Mesothelial cell of epicardium (in vitro differentiated cells): Measurements from ENCODE around the gene DNAAF1. TPM values are rescaled to one million over a fixed set of nuclear protein-coding genes. Genes with fewer than 3 reads are reported as not detected.

Source experiments
- DNase-seq, 2 experiments: peaks; one replicate each; pipeline ENCODE4 v3.0.0; 2021; ENCODE audit warnings: low spot score in 2 of 2; ENCODE audit not compliant: unreplicated experiment in 2 of 2
- H3K27ac Mint-ChIP-seq: 2 replicates; pipeline ENCODE4 v1.8.0; 2021; ENCODE audit warnings: mixed read lengths
- H3K27me3 Mint-ChIP-seq: 2 replicates; pipeline ENCODE4 v1.8.0; 2021; ENCODE audit warnings: low read depth, mixed read lengths
- H3K36me3 Mint-ChIP-seq: 2 replicates; pipeline ENCODE4 v1.8.0; 2021; ENCODE audit warnings: mixed read lengths
- H3K4me1 Mint-ChIP-seq: 2 replicates; pipeline ENCODE4 v1.8.0; 2021; ENCODE audit warnings: mixed read lengths
- H3K4me3 Mint-ChIP-seq: 2 replicates; pipeline ENCODE4 v1.8.0; 2021; ENCODE audit warnings: mild to moderate bottlenecking, moderate library complexity, mixed read lengths
- H3K9me3 Mint-ChIP-seq: 2 replicates; pipeline ENCODE4 v1.8.0; 2021; ENCODE audit warnings: mixed read lengths
- total RNA-seq: library from RNA; stranded (reverse); gene quantifications from 3 replicates; pipeline ENCODE4 v1.2.1, GENCODE V29; 2021
- TF ChIP-seq, protein P1 (sequence below): fragments of 200-600 bp; sonication (generic); IDR thresholded peaks from one replicate; pipeline ENCODE4 v1.5.0; 2021; ENCODE audit warnings: antibody characterized with exemption; ENCODE audit not compliant: unreplicated experiment

Gene DNAAF1
- total RNA-seq, 1 donor from 2014 or later, result 0.47 TPM

DNA sequence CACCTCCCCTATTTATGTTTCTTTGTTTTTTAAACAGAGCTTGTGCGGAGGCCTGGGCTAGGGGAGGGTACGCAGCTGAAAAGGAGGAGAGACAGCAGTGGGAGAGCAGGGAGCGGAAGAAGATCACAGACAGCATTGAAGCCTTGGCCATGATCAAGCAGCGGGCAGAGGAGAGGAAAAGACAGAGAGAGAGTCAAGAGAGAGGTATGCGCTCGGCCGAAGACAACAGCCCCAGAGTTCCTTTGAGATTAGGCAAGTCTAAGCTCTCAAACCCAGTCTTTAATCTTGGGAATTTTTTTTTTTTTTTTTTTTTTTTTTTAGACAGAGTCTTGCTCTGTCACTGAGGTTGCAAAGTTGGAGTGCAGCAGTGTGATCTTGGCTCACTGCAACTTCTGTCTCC, 20.6 kb downstream of the DNAAF1 start:
- Mint-ChIP-seq H3K27me3 (peaks cover 17% of the 10 kb centered on the region), H3K27ac (no peak overlapping the region), H3K4me1 (no peaks in the 10 kb centered on the region), H3K9me3 (no peaks in the 10 kb centered on the region), H3K4me3 (no peak overlapping the region), H3K36me3 (no peaks in the 10 kb centered on the region)
- no peak for DNase-seq
- TF ChIP-seq, protein P1, sequence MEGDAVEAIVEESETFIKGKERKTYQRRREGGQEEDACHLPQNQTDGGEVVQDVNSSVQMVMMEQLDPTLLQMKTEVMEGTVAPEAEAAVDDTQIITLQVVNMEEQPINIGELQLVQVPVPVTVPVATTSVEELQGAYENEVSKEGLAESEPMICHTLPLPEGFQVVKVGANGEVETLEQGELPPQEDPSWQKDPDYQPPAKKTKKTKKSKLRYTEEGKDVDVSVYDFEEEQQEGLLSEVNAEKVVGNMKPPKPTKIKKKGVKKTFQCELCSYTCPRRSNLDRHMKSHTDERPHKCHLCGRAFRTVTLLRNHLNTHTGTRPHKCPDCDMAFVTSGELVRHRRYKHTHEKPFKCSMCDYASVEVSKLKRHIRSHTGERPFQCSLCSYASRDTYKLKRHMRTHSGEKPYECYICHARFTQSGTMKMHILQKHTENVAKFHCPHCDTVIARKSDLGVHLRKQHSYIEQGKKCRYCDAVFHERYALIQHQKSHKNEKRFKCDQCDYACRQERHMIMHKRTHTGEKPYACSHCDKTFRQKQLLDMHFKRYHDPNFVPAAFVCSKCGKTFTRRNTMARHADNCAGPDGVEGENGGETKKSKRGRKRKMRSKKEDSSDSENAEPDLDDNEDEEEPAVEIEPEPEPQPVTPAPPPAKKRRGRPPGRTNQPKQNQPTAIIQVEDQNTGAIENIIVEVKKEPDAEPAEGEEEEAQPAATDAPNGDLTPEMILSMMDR, result no peak

DNA sequence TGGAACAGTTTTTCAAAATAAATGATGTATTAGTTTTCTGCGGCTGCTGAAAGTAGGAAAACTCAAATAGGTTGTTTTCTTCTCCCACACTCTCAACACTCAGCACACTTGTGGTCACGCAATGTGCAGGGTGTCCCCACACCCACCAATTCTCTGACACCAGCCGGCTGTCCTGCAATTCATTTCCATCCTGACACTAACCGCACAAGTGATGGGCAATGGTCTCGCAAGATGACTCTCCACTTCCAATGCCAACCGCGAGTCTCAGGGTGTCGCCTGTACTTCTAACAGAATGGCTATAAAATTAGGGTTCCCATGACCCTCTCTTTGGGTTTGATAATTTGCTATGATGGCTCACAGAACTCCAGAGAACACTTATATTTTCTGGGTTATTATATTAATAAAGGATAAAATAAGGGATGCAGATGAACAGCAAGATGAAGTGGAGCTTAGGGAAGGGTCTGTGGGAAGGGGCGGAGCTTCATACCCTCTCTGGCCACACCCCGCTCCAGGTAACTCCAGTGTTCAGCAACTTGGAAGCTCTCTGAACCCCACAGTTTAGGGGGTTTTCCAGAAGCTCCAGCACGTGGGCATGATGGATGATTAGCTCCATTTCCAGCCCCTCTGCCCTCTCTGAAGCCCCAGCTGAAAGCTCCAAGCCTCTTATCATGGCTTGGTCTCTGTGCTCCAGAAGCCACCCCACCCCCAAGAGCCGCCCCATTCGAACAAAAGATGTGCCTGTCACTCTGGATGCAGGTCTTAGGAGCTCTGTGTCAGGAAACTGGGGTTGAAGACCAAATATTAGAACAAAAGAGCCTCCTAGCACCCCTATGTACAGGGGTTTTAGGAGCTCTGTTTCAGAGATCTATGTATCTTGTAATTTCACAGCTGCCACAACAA, 21.9 kb downstream of the DNAAF1 start:
- no peak for DNase-seq
- Mint-ChIP-seq H3K4me1 (no peaks in the 10 kb centered on the region), H3K27ac (no peak overlapping the region)

GRCh38 chr16:84169765-84170310, 24.7 kb downstream of the DNAAF1 start:
- Mint-ChIP-seq H3K4me1 (no peaks in the 10 kb centered on the region), H3K9me3 (no peaks in the 10 kb centered on the region), H3K27ac (no peak overlapping the region), H3K27me3 (peaks cover 11% of the 10 kb centered on the region), H3K36me3 (no peaks in the 10 kb centered on the region), H3K4me3 (no peak overlapping the region)
- TF ChIP-seq, protein P1, result no peak
- DNase-seq, result no peak

More for the DNA sequence above, 21.9 kb downstream of the DNAAF1 start:
- Mint-ChIP-seq H3K9me3 (no peaks in the 10 kb centered on the region), H3K4me3 (no peak overlapping the region), H3K36me3 (no peaks in the 10 kb centered on the region), H3K27me3 (peaks cover 17% of the 10 kb centered on the region)
- TF ChIP-seq, protein P1, result no peak

DNA sequence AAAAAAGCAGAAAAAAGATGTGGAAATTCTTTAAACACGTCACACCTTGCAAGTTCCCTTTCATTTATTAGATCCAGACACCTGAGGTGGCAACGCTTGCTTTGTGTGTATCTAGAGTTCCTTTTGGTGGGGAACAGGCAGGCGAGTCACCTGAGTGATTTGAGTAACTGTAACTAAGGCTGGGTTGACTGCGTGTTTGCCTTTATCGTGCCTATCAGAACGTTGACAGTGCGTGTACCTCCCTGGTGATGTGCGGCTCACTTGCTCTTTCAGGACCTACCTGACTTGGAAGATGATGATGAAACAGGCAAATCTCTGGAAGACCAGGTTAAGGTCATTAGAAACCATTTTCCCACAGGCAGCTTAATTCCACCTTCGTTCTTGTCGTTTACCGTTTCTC, 29.3 kb downstream of the DNAAF1 start:
- Mint-ChIP-seq H3K4me1 (peaks cover 16% of the 10 kb centered on the region), H3K4me3 (no peak overlapping the region), H3K27me3 (peaks cover 2% of the 10 kb centered on the region), H3K36me3 (no peaks in the 10 kb centered on the region), H3K27ac (no peak overlapping the region), H3K9me3 (no peaks in the 10 kb centered on the region)
- TF ChIP-seq, protein P1, result no peak
- DNase-seq, result no peak

DNA sequence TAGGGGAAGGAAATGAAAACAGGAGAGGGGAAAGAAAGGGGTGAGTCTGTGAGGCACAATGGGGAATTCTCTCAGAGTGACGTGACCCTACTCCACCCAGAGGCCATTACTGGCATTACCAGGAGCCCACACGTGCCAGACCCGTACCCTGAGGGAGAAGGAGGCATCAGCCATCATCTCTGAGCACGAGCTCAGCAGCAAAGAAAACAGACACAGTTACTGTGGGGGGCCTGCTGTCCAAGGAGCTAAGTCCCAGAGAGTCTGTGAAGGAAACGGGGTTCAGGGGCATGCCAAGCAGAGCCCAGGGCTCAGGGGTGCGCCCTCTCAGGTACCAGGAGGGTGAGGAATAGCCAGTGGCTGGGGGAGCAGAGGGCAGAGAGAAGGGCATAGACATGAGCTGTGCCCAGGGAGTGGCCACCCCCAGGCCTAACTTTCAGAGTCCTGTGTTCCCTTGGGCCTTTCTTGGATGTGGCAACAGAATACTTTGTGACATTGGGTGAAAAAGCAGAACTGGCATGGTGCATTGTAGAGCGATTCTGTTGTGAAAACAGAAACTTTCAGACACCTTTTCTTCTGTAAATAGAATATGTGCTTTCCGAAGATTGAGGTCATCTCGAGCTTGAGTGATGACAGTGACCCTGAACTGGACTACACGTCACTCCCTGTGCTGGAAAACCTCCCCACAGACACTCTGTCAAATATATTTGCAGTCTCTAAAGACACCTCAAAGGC, 30.4 kb downstream of the DNAAF1 start:
- H3K36me3 Mint-ChIP-seq, result no peaks in the 10 kb centered on the region
- H3K27me3 Mint-ChIP-seq, result no peaks in the 10 kb centered on the region
- TF ChIP-seq, protein P1, result peak; percentile 75
- no peaks in the 10 kb centered on the region for H3K9me3 Mint-ChIP-seq
- peak in 1 of 2 experiments; percentile 73 for DNase-seq
- peaks cover 16% of the 10 kb centered on the region for H3K4me1 Mint-ChIP-seq
- H3K4me3 Mint-ChIP-seq, result no peak overlapping the region
- H3K27ac Mint-ChIP-seq, result peak overlapping the region; percentile 47
